Dermis microvascular lymphatic vessel endothelial cell (primary cell): Measurements from ENCODE around the gene PARD6G. TPM values are rescaled to one million over a fixed set of nuclear protein-coding genes. Genes with fewer than 3 reads are reported as not detected.

Experiments used
- DNase-seq, 2 donors: peaks; one replicate each; pipeline versions ENCODE4 v3.0.0 to v3.0.0-alpha.2; 2010; ENCODE audit warnings: low read depth in 2 of 2
- total RNA-seq: library from RNA; depleted of rRNA; stranded (reverse); fragments of >200 nt; gene quantifications from 2 replicates; pipeline ENCODE4 v1.2.1, GENCODE V29; 2014

Gene PARD6G
- total RNA-seq, 1 donor from 2014 or later, result 34.7 TPM

DNA sequence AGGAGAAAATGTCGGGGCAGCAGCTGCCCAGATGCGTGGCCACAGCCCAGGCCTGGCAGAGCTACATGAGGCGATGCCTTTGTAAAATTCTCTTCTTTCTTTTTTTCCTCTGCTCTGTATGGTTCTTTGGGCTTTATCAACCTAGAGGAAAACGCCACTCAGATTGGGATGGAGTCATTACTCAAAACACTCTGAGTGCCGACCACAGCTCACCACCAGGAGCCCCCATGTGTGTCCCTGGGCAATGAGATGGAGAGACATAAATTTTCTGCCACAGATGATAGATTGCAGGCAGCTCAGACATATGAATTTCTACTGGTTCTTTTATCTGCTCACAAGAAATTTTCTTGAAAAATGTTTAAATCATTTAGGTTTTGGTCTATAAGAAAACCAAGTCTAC, 56.0 kb downstream of the PARD6G start:
- DNase-seq, result no peak

DNA sequence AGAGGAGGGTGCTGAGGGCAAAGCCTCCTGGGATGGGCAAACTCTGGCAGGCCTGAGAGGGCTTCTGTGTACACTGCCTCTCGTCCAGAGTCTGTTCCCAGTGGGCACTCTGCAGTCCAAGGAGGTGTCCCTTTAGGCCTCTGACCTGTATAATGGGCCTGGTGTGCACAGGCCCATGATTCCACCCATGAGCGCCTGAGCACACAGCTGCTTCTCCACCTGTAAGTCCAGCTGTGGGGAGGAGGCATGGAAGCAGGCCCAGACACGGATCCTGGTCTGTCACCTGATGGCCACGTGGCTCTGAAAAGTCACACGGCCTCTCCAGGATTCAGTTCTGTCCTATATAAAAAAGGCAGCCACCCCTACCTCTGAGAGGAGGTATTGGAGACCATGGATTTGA, 57.0 kb downstream of the PARD6G start:
- DNase-seq, result no peak

- no peak for DNase-seq
These were observed 57.8 kb downstream of the PARD6G start for GRCh38 chr18:80189531-80189865.

- DNase-seq, result no peak
These were observed 58.4 kb downstream of the PARD6G start for GRCh38 chr18:80188643-80189530.

GRCh38 chr18:80187956-80188642, 59.2 kb downstream of the PARD6G start:
- DNase-seq, result no peak

- DNase-seq, result no peak
These were observed 61.8 kb downstream of the PARD6G start for GRCh38 chr18:80185545-80185944.

- no peak for DNase-seq
These were observed 63.0 kb downstream of the PARD6G start for GRCh38 chr18:80184243-80184772.

GRCh38 chr18:80183273-80184050, 63.9 kb downstream of the PARD6G start:
- peak; percentile 40 to 64 for DNase-seq

- no peak for DNase-seq
These were observed 64.5 kb downstream of the PARD6G start for GRCh38 chr18:80182855-80183254.

DNA sequence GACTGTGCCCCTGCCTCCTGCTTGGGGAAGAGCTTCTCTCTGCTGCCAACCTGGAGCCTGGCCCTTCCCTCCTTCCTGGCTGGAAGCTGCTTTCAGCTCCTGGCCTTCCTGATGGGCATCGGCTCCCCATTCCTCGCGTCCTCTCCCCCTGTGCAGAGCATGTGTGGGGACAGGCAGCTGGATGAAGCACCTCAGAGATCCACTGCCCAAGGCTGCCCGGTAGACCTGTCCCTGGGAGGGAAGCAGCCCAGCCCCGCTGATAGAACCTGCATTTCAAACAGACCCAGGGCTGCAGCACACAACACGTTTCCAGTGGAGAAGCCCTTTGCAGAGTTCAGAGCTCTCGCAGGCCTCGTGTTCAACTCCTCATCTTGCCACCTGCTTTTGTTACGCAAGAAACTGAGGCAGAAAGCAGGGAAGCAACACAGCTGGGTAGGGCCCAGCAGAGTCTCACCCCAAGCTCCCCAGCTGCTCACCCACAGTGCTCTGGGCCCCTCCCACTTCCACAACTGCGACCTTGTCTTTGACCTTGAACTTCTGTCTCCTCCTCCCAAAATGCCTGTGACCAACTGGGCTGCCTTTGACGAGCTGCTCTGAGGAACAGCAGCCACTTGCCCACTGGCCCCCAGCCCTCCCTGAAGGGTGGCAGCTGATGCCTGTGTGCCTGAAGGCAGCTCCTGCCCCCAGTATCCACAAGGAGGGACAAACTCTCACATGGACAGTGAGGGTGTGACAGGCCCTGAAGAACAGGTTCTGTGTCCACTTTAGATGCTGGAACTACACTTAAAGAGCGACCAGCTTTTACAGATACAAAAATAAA, 65.5 kb downstream of the PARD6G start:
- DNase-seq, result no peak

DNA sequence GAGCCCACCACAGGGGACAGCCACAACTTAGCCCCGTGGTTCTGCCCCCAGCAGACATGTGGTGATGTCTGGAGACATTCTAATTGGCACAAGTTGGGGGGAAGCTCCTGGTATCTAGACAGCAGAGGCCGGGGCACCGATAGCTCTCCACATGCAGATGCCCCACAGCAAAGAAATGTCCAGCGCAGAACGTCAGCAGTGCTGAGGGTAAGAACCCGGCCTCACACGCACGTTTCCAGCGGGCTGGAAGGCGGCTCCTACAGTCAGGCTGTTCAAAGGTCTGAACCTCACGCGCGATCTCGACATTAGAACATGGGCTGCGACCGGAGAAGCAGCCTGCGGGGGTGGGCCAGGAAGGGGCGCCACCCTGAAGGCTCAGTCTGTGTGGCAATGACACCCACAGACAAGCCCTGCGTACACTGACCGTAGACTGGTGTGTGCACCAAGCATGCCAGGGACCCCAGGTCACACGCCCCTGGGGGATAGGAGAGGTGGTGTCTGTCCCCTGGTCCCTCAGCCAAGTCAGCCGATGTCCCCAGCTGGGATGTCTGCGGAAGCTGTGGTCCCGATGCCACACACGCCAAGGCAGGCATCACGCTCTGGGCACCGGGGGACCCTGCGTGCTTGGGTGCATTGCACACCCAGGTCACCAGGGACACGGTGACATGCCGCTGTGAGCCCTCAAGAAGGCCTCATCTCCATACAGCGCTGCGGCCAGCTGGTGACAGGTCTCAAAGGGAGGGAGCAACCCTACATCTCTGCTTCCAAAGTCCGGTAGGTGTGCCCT, 66.3 kb downstream of the PARD6G start:
- DNase-seq, result no peak

DNA sequence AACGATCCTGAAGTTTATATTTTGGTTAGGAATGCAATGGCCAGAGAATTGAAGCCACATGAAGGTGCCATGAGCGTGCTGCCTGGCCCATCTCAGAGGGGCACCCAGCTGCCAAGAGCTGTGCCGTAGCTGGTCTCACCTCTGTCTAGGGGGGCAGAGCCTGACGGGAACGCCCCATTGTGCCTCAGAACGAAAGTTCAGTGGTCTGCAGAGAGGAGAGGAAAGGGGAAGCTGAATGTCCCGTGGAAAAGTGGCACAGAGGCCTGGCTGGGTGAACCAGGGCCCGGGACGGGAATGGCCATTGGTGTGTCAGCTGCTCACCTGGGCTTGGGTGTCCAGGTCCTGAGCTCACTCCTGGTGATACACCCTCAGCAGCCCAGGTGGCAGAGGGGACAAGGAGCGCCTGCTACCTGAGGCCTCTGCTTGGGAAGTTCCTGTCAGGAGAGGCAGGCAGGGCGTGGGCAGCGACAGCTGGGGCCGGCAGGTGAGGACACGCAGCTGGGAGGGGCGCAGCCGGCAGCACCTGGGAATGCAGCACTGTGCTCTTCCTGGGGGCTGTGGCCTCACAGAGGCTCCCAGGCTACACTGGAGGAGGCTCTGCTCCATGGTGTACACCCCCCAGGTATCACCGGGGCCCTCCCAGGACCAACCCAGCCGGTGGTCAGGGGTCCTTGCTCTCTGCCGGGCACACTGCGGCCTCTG, 67.3 kb downstream of the PARD6G start:
- no peak for DNase-seq

DNA sequence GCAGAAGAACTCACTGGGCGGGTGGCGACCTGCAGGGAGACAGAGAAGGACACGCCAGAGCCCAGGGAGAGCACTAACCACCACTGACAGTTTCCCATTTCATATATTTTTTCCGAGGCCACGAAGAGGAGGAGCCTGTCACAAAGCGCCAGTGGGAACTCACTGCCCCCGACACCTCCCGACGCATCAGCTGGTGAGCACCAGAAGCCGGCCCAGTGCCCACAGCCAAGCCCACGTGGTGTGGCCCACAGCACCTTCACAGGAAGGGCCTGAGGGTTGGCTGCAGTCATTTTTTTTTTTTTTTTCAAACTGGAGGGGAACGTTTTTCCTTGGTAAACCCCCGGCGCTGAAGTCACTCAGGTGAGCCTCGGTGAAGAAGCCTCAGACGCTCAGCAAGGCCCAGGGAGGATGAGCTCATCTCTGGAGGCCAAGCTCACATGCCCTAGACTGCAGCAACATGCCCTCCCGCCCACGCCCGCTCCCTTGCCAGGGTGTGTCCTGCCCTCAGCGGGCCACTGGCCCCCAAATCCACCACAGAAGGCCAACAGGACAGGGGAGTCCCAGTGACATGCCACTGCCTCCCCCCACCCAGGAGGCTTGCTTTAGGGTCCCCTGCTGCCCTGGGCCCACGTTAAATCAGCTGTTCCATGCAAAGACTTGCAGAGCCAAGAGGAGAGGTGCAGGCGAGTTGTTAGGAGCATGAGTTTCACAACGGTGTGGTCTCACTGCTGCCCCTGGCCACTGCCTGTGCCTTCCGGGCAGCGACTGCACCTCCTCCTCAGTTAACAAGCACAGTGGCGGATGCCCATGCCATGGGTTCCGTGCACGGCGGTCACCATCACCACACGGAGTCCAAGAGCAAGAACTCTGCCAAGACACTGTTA, 68.1 kb downstream of the PARD6G start:
- DNase-seq, result no peak

GRCh38 chr18:80177128-80177527, 70.2 kb downstream of the PARD6G start:
- no peak for DNase-seq

GRCh38 chr18:80176334-80177073, 70.8 kb downstream of the PARD6G start:
- peak; percentile 12 to 63 for DNase-seq

DNA sequence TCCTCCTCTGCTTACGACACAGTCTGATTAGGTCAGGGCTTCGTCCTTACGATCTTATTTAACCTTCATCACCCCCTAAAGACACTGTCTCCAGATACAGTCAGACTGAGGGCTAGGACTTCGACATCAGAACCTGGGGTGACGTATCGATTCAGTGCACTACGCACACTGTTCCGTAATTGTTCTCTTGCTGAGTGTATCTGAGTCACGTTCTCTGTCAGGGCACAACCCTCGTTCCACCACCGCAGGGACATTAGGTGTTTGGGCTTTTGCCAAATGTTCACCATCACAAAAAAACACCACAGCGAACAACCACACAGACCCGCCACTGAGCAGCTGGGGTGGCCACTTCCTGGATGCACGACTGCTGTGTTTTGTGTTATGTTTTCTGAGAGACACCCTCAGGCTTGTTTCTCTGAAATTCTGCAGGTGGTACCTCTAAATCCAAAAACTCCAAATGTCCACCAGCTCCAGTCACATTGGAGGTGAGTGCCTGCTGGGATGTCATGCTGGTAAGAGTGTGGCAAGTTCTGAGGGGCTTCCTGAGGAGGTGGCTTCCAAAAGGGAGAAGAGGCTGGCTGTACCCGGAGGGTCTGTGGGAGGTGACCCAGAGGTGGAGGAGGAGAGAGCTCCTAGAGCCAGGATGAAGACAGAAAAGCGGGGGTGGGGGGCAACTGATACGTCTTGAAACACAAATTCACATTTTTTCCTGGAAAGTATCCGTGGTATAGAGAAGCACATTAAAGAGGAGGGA, 71.7 kb downstream of the PARD6G start:
- DNase-seq, result no peak

GRCh38 chr18:80173060-80173459, 74.3 kb downstream of the PARD6G start:
- no peak for DNase-seq
